HUES64 (cell line): ENCODE results near the gene SERPINB8.

Experiments used
- H3K27ac ChIP-seq: 2 replicates; pipeline ENCODE4 v1.7.0; 2013; ENCODE audit warnings: low read depth, low read length, inconsistent platforms
- H3K27me3 ChIP-seq: 2 replicates; pipeline ENCODE4 v1.6.1; 2013; ENCODE audit warnings: mild to moderate bottlenecking, low read length; ENCODE audit not compliant: insufficient read depth
- H3K36me3 ChIP-seq: 2 replicates; pipeline ENCODE4 v1.6.1; 2013; ENCODE audit warnings: mild to moderate bottlenecking, low read length; ENCODE audit not compliant: insufficient read depth
- H3K4me1 ChIP-seq: 2 replicates; pipeline ENCODE4 v1.6.1; 2013; ENCODE audit warnings: mild to moderate bottlenecking, low read length, moderate library complexity; ENCODE audit not compliant: insufficient read depth
- H3K4me3 ChIP-seq: 2 replicates; pipeline ENCODE4 v1.5.1; 2013; ENCODE audit warnings: mild to moderate bottlenecking, low read length, moderate library complexity
- H3K9ac ChIP-seq: 2 replicates; pipeline ENCODE4 v1.6.1; 2013; ENCODE audit warnings: mild to moderate bottlenecking, low read depth, low read length
- H3K9me3 ChIP-seq: 2 replicates; pipeline ENCODE4 v1.6.1; 2013; ENCODE audit warnings: low read depth, low read length; ENCODE audit not compliant: insufficient read depth
- WGBS: fragments of 150-250, 120-280 bp; methylation state at CpG from one replicate; pipeline ENCODE4 v1.1.7; 2013; ENCODE audit warnings: missing lambda C conversion rate; 5-methylcytosine and 5-hydroxymethylcytosine counted together

The SERPINB8 gene

GRCh38 chr18:63982361-63982760 is 12.5 kb downstream of the SERPINB8 start:
- H3K4me3 ChIP-seq, result no peak overlapping the region
- H3K4me1 ChIP-seq, result no peaks in the 10 kb centered on the region
- H3K36me3 ChIP-seq, result no peaks in the 10 kb centered on the region
- no peaks in the 10 kb centered on the region for H3K9me3 ChIP-seq
- peaks cover 24% of the 10 kb centered on the region for H3K27me3 ChIP-seq
- 94% methylated on average over 3 of the region's 3 CpGs for WGBS
- H3K27ac ChIP-seq, result no peak overlapping the region
- no peak overlapping the region for H3K9ac ChIP-seq

- Histone ChIP-seq H3K4me1 (no peaks in the 10 kb centered on the region), H3K36me3 (no peaks in the 10 kb centered on the region), H3K9ac (no peak overlapping the region), H3K9me3 (no peaks in the 10 kb centered on the region), H3K4me3 (no peak overlapping the region), H3K27ac (no peak overlapping the region), H3K27me3 (no peaks in the 10 kb centered on the region; the same call in 1 of the 2 replicates)
- 89% methylated on average over 7 of the region's 7 CpGs for WGBS
Observed at GRCh38 chr18:63986885-63987284, 17.0 kb downstream of the SERPINB8 start.

- no peak overlapping the region for H3K4me3 ChIP-seq
- no peaks in the 10 kb centered on the region for H3K36me3 ChIP-seq
- H3K27ac ChIP-seq, result no peak overlapping the region
- H3K27me3 ChIP-seq, result no peaks in the 10 kb centered on the region
- H3K9ac ChIP-seq, result no peak overlapping the region
- H3K4me1 ChIP-seq, result no peaks in the 10 kb centered on the region
- 0 out of 2 replicates have a peak, but pooled peaks cover under 1% of the 10 kb centered on the region for H3K9me3 ChIP-seq
- 97% methylated on average over 2 of the region's 2 CpGs for WGBS
Observed at GRCh38 chr18:63987743-63988142, 17.9 kb downstream of the SERPINB8 start.

DNA sequence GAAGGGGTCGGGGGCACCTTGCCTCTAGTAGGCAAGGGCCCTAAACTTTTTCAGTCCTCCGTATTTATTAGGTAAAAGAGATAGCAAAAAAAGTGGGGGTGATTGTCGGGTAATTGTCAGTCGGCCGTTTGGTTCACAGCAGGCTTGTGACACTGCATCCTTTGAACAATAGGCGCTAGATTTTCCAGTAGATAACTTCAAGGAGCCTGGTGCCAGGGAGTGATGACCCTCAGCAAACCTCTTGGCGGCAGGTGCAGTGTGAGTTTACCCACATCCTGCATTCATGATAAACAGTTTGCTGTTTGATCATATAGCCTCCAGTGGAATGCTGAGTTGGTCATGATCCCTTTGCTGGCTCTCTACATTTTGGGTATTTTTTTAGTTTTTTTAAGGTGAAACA is 22.9 kb downstream of the SERPINB8 start:
- Histone ChIP-seq H3K36me3 (no peaks in the 10 kb centered on the region), H3K27me3 (no peaks in the 10 kb centered on the region), H3K9me3 (peaks cover 15% of the 10 kb centered on the region; the same call in 1 of the 2 replicates), H3K4me1 (no peaks in the 10 kb centered on the region), H3K4me3 (no peak overlapping the region), H3K9ac (no peak overlapping the region), H3K27ac (no peak overlapping the region)
- WGBS, result 85% methylated on average over 7 of the region's 7 CpGs

- no peaks in the 10 kb centered on the region for H3K36me3 ChIP-seq
- 21% methylated on average over 6 of the region's 6 CpGs for whole genome bisulfite sequencing
Observed at GRCh38 chr18:63994783-63995399, 25.0 kb downstream of the SERPINB8 start.

GRCh38 chr18:63997041-63997440 is 27.2 kb downstream of the SERPINB8 start:
- Histone ChIP-seq H3K9me3 (peaks cover 15% of the 10 kb centered on the region; the same call in 1 of the 2 replicates), H3K9ac (no peak overlapping the region), H3K4me3 (no peak overlapping the region), H3K36me3 (no peaks in the 10 kb centered on the region), H3K4me1 (no peaks in the 10 kb centered on the region), H3K27me3 (no peaks in the 10 kb centered on the region), H3K27ac (no peak overlapping the region)
- 90% methylated on average over 4 of the region's 4 CpGs for WGBS

More at GRCh38 chr18:63994783-63995399, 25.0 kb downstream of the SERPINB8 start:
- no peaks in the 10 kb centered on the region for H3K4me1 ChIP-seq
- peaks cover 15% of the 10 kb centered on the region; the same call in 1 of the 2 replicates for H3K9me3 ChIP-seq
- no peaks in the 10 kb centered on the region for H3K27me3 ChIP-seq
- H3K27ac ChIP-seq, result no peak overlapping the region
- no peak overlapping the region for H3K9ac ChIP-seq
- no peak overlapping the region for H3K4me3 ChIP-seq

GRCh38 chr18:63997606-63998005 is 27.7 kb downstream of the SERPINB8 start:
- Histone ChIP-seq H3K9me3 (peaks cover 15% of the 10 kb centered on the region; the same call in 1 of the 2 replicates), H3K27ac (no peak overlapping the region), H3K9ac (no peak overlapping the region), H3K36me3 (no peaks in the 10 kb centered on the region), H3K4me3 (no peak overlapping the region), H3K4me1 (no peaks in the 10 kb centered on the region), H3K27me3 (no peaks in the 10 kb centered on the region)
- 90% methylated on average over 2 of the region's 2 CpGs for WGBS

DNA sequence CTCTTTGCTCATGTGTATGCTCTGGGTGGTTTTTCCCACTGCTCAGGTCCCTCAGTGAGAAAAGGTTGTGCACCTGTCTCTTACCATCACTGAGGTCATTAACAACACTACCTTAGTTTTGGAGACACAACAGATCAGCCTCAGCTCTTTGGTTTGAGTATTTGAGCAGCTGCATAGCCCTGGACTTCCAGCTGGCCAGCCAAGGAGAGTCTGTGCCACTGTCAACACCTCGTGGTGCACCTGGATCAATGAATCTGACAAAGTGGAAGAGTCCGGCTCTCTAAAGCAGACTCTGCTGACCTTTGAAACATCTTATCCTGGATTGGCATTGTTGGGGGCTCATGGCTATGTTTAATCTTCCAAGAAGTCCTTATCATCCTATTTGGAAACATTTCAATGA is 30.0 kb downstream of the SERPINB8 start:
- peaks cover 11% of the 10 kb centered on the region; the same call in 1 of the 2 replicates for H3K9me3 ChIP-seq
- no peak overlapping the region for H3K4me3 ChIP-seq
- H3K36me3 ChIP-seq, result no peaks in the 10 kb centered on the region
- WGBS, result 90% methylated on average over 2 of the region's 2 CpGs
- H3K4me1 ChIP-seq, result no peaks in the 10 kb centered on the region
- H3K27me3 ChIP-seq, result no peaks in the 10 kb centered on the region
- H3K27ac ChIP-seq, result no peak overlapping the region
- no peak overlapping the region for H3K9ac ChIP-seq

DNA sequence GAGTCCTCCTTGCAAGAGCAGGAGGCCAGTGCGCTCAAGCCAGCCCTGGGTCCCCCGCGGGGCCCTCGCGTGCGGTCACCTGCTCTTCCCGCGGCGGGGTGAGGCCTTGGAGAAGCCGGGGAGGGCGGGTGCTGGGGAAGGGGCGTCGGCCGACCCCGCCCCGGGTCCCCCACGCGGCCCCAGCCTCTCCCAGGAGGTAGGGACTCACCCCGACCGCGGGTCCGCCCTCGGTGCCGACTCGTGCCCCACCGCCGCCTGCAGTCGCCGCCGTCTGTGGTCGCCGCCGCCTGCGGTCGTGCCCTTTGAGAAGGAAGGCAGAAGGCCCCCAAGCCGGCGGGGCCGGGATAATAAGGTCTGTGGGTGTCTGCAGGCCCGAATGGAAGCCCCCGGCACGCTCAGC is 32.7 kb downstream of the SERPINB8 start:
- Histone ChIP-seq H3K9ac (no peak overlapping the region), H3K4me1 (no peaks in the 10 kb centered on the region), H3K9me3 (no peaks in the 10 kb centered on the region; the same call in 1 of the 2 replicates), H3K27me3 (no peaks in the 10 kb centered on the region), H3K4me3 (no peak overlapping the region), H3K27ac (no peak overlapping the region), H3K36me3 (no peaks in the 10 kb centered on the region)
- 96% methylated on average over 41 of the region's 41 CpGs for WGBS

- 91% methylated on average over 3 of the region's 3 CpGs for WGBS
- no peaks in the 10 kb centered on the region; the same call in 1 of the 2 replicates for H3K9me3 ChIP-seq
Observed at GRCh38 chr18:64009305-64009704, 39.4 kb downstream of the SERPINB8 start.

GRCh38 chr18:64011513-64011912 is 41.6 kb downstream of the SERPINB8 start:
- no peak overlapping the region for H3K9ac ChIP-seq
- no peak overlapping the region for H3K27ac ChIP-seq
- no peaks in the 10 kb centered on the region for H3K4me1 ChIP-seq
- WGBS, result 90% methylated on average over 2 of the region's 2 CpGs
- H3K4me3 ChIP-seq, result no peak overlapping the region
- H3K27me3 ChIP-seq, result no peaks in the 10 kb centered on the region
- H3K9me3 ChIP-seq, result no peaks in the 10 kb centered on the region; the same call in 1 of the 2 replicates
- no peaks in the 10 kb centered on the region for H3K36me3 ChIP-seq

More at GRCh38 chr18:64009305-64009704, 39.4 kb downstream of the SERPINB8 start:
- H3K4me3 ChIP-seq, result no peak overlapping the region
- H3K4me1 ChIP-seq, result no peaks in the 10 kb centered on the region
- H3K36me3 ChIP-seq, result no peaks in the 10 kb centered on the region
- no peaks in the 10 kb centered on the region for H3K27me3 ChIP-seq
- no peak overlapping the region for H3K9ac ChIP-seq
- no peak overlapping the region for H3K27ac ChIP-seq
